ENCODE measurements around the gene C2orf80. TPM values are rescaled to one million over a fixed set of nuclear protein-coding genes. Genes with fewer than 3 reads are reported as not detected.

C2orf80 gene
- total RNA-seq, 3 donors from 2014 or later (not counting 1 experiment from before 2014, with no cell fraction given), result not detected

- H3K4me1 Mint-ChIP-seq, result no peaks in the 10 kb centered on the region
- DNase-seq (no peak), ATAC-seq (no peak)
- no peaks in the 10 kb centered on the region for H3K4me1 ChIP-seq (ENCODE audit: control insufficient read depth, insufficient read depth, low read length)
- peaks cover 6 to 23% of the 10 kb centered on the region in 2 donors for H3K27me3 Mint-ChIP-seq (ENCODE audit: low read depth in 2 of 2)
- WGBS (ENCODE audit: insufficient coverage), result 97% methylated on average over 3 of the region's 5 CpGs
- no peaks in the 10 kb centered on the region for H3K36me3 ChIP-seq (ENCODE audit: control insufficient read depth, insufficient read depth, low read length)
- no peak for TF ChIP-seq CTCF (IDR thresholded peaks at IDR 0.05)
- H3K9me3 ChIP-seq (ENCODE audit: control insufficient read depth, insufficient read depth, low read length), result no peaks in the 10 kb centered on the region
- no peak overlapping the region for H3K4me3 Mint-ChIP-seq
- H3K36me3 Mint-ChIP-seq, result no peaks in the 10 kb centered on the region
- H3K27me3 ChIP-seq (ENCODE audit: control insufficient read depth, insufficient read depth, low read length), result no peaks in the 10 kb centered on the region
- H3K9me3 Mint-ChIP-seq, result no peaks in the 10 kb centered on the region
- intact Hi-C loops (cut with micrococcal nuclease), result no loop called here
- H3K27ac ChIP-seq (ENCODE audit: low read length), result no peak overlapping the region
- H3K4me3 ChIP-seq (ENCODE audit: low read length), result no peak overlapping the region
- H3K27ac Mint-ChIP-seq, result no peak overlapping the region
These were observed 591 bp downstream of the C2orf80 start for GRCh38 chr2:208189069-208189809.

- Mint-ChIP-seq H3K36me3 (no peaks in the 10 kb centered on the region), H3K4me3 (no peak overlapping the region), H3K9me3 (no peaks in the 10 kb centered on the region), H3K4me1 (no peaks in the 10 kb centered on the region), H3K27me3 (ENCODE audit: low read depth in 2 of 2) (peaks cover 18 to 33% of the 10 kb centered on the region in 2 donors), H3K27ac (no peak overlapping the region)
- no peaks in the 10 kb centered on the region for H3K36me3 ChIP-seq (ENCODE audit: control insufficient read depth, insufficient read depth, low read length)
- TF ChIP-seq CTCF (IDR thresholded peaks at IDR 0.05), result no peak
- ATAC-seq (no peak), DNase-seq (no peak)
- intact Hi-C loops (cut with micrococcal nuclease), result no loop called here
- H3K27ac ChIP-seq (ENCODE audit: low read length), result no peak overlapping the region
- H3K4me3 ChIP-seq (ENCODE audit: low read length), result no peak overlapping the region
- peaks cover 2% of the 10 kb centered on the region for H3K4me1 ChIP-seq (ENCODE audit: control insufficient read depth, insufficient read depth, low read length)
- no peaks in the 10 kb centered on the region for H3K9me3 ChIP-seq (ENCODE audit: control insufficient read depth, insufficient read depth, low read length)
- 82% methylated on average over 2 of the region's 2 CpGs for WGBS (ENCODE audit: insufficient coverage)
- H3K27me3 ChIP-seq (ENCODE audit: control insufficient read depth, insufficient read depth, low read length), result peaks cover 3% of the 10 kb centered on the region
These were observed 2.9 kb downstream of the C2orf80 start for GRCh38 chr2:208186893-208187292.

GRCh38 chr2:208186465-208186864 is 3.4 kb downstream of the C2orf80 start:
- Histone ChIP-seq H3K9me3 (ENCODE audit: control insufficient read depth, insufficient read depth, low read length) (no peaks in the 10 kb centered on the region), H3K4me3 (ENCODE audit: low read length) (no peak overlapping the region), H3K4me1 (ENCODE audit: control insufficient read depth, insufficient read depth, low read length) (peaks cover 2% of the 10 kb centered on the region), H3K36me3 (ENCODE audit: control insufficient read depth, insufficient read depth, low read length) (no peaks in the 10 kb centered on the region), H3K27me3 (ENCODE audit: control insufficient read depth, insufficient read depth, low read length) (peaks cover 3% of the 10 kb centered on the region), H3K27ac (ENCODE audit: low read length) (no peak overlapping the region)
- DNase-seq (no peak), ATAC-seq (no peak)
- no peaks in the 10 kb centered on the region for H3K36me3 Mint-ChIP-seq
- intact Hi-C loops (cut with micrococcal nuclease), result no loop called here
- no peak for TF ChIP-seq CTCF (IDR thresholded peaks at IDR 0.05)
- no peaks in the 10 kb centered on the region for H3K9me3 Mint-ChIP-seq
- WGBS (ENCODE audit: insufficient coverage), result 62% methylated on average over 5 of the region's 5 CpGs
- no peaks in the 10 kb centered on the region for H3K4me1 Mint-ChIP-seq
- peaks cover 18 to 33% of the 10 kb centered on the region in 2 donors for H3K27me3 Mint-ChIP-seq (ENCODE audit: low read depth in 2 of 2)
- H3K27ac Mint-ChIP-seq, result no peak overlapping the region
- H3K4me3 Mint-ChIP-seq, result no peak overlapping the region
